NCI-H146 treated with DMSO at 0.1 percent for 48 hours (cell line): Measurements from ENCODE around the gene PRRT1.
A peak's percentile ranks its signal among the peaks of the same experiment; 100 is the strongest.
"Not testable (repeated sequence)": the region's sequence is repeated elsewhere in the genome, so short reads cannot be mapped to it uniquely, and the experiment has no call there.

Source experiments
- DNase-seq: peaks from one replicate; lab custom pipeline; 2025; ENCODE audit not compliant: unreplicated experiment; lab: John Stamatoyannopoulos, UW

Gene PRRT1

GRCh38 chr6:32152769-32153563 is 1.2 kb upstream of the PRRT1 start:
- DNase-seq, result no peak

GRCh38 chr6:32151181-32151862 is 417 bp downstream of the PRRT1 start:
- no peak for DNase-seq

- DNase-seq, result no peak
Observed at GRCh38 chr6:32149932-32150870, 1.5 kb downstream of the PRRT1 start.

GRCh38 chr6:32149092-32149755 is 2.5 kb downstream of the PRRT1 start:
- no peak for DNase-seq

GRCh38 chr6:32148289-32149091 is 3.2 kb downstream of the PRRT1 start:
- peak; percentile 29 for DNase-seq

GRCh38 chr6:32147401-32148132 is 4.2 kb downstream of the PRRT1 start:
- DNase-seq, result no peak

- no peak for DNase-seq
Observed at GRCh38 chr6:32146687-32147086, 5.1 kb downstream of the PRRT1 start.

- DNase-seq, result no peak
Observed at GRCh38 chr6:32146287-32146686, 5.5 kb downstream of the PRRT1 start.

GRCh38 chr6:32144238-32144637 is 7.5 kb downstream of the PRRT1 start:
- DNase-seq, result not testable (repeated sequence)

- DNase-seq, result no peak
Observed at GRCh38 chr6:32140420-32141046, 11.2 kb downstream of the PRRT1 start.

GRCh38 chr6:32139590-32139989 is 12.1 kb downstream of the PRRT1 start:
- DNase-seq, result no peak

- DNase-seq, result no peak
Observed at GRCh38 chr6:32137454-32137853, 14.3 kb downstream of the PRRT1 start.

- DNase-seq, result no peak
Observed at GRCh38 chr6:32133786-32134185, 18.0 kb downstream of the PRRT1 start.

GRCh38 chr6:32132110-32132509 is 19.6 kb downstream of the PRRT1 start:
- DNase-seq, result no peak

GRCh38 chr6:32131439-32131948 is 20.2 kb downstream of the PRRT1 start:
- no peak for DNase-seq

GRCh38 chr6:32129297-32130088 is 22.2 kb downstream of the PRRT1 start:
- DNase-seq, result no peak

GRCh38 chr6:32128751-32129296 is 22.9 kb downstream of the PRRT1 start:
- DNase-seq, result no peak
